Retina (tissue), 1 donor: ENCODE measurements around the gene SCNN1G.

ENCODE experiments used
- DNase-seq: peaks from one replicate; pipeline ENCODE4 v3.0.0-alpha.2; 2016

The SCNN1G gene

DNA sequence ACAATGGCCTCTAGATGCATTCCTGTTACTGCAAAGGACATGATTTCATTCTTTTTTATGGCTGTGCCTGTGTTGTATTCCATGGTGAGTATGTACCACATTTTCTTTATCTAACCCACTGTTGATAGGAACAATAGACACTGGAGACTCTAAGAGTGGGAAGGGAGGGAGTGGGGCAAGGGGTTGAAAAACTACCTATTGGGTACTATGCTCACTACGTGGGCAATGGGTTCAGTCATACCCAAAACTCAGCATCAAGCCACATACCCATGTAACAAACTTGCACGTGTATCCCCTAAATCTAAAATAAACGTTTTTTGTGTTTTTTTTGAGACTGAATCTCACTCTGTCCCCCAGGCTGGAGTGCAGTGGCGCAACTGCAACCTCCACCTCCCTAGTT, 72.5 kb downstream of the SCNN1G start:
- no peak for DNase-seq

DNA sequence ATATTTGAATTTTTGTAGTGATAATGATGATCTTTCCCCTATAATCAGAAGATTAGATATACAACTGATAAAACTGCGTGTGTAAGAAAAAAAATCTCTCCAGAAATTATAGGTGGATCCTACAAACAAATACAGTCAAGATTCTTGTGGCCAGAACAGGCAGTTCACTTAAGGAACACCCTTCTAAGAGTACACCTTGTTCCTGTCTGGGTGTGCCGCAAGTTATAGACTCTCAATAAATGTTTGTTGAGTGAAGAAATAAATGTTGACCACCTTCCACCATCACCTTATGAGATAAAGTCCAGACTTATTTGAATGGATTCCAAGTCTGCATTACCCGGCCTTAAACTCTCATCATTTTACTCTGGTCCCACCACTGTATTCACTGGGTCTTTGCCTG, 73.9 kb downstream of the SCNN1G start:
- no peak for DNase-seq

GRCh38 chr16:23257682-23258081, 75.1 kb downstream of the SCNN1G start:
- DNase-seq, result no peak

DNA sequence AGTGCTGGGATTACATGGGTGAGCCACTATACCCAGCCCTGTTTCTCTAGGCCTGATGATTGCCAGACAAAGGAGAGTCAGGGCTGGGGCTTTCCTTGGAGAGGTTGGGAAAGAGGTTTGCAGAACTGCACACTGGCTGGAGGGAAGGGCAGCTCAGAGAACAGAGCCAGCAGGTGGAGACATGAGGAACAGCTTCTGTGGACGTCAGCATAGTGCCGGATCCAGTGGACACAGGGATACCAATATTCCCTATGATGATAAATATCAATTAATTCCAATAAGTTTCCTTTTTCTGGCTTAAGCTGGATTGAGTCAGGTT, 76.3 kb downstream of the SCNN1G start:
- no peak for DNase-seq
